Stimulated activated naive CD8-positive, alpha-beta T cell treated with anti-CD3 and anti-CD28 coated beads, Interleukin-15, amount 100 ng/mL, for 72 hours (primary cell): ENCODE measurements around the gene CD164.

Experiments used
- ATAC-seq: fragments of 150-1000 bp; cut with Tn5 transposase; 2 replicates; pipeline ENCODE4 v1.10.0; 2021; ENCODE audit warnings: mild to moderate bottlenecking, moderate library complexity
- DNase-seq, 2 donors: peaks; one replicate each; pipeline ENCODE4 v3.0.0; 2021 to 2022
- H3K27ac Mint-ChIP-seq, 2 donors: one replicate each; pipeline ENCODE4 v1.8.0; 2022; ENCODE audit warnings: mild to moderate bottlenecking in 2 of 2, mixed read lengths in 2 of 2, moderate library complexity in 2 of 2
- H3K27me3 Mint-ChIP-seq: one replicate; pipeline ENCODE4 v1.8.0; 2022; ENCODE audit warnings: mixed read lengths
- H3K4me1 Mint-ChIP-seq: one replicate; pipeline ENCODE4 v1.8.0; 2022; ENCODE audit warnings: mild to moderate bottlenecking, mixed read lengths
- H3K4me3 Mint-ChIP-seq, 2 donors: one replicate each; pipeline ENCODE4 v1.8.0; 2022; ENCODE audit warnings: mild to moderate bottlenecking in 2 of 2, mixed read lengths in 2 of 2, moderate library complexity in 1 of 2
- H3K9me3 Mint-ChIP-seq, 2 donors: one replicate each; pipeline ENCODE4 v1.8.0; 2022; ENCODE audit warnings: mixed read lengths in 2 of 2

The CD164 gene

DNA sequence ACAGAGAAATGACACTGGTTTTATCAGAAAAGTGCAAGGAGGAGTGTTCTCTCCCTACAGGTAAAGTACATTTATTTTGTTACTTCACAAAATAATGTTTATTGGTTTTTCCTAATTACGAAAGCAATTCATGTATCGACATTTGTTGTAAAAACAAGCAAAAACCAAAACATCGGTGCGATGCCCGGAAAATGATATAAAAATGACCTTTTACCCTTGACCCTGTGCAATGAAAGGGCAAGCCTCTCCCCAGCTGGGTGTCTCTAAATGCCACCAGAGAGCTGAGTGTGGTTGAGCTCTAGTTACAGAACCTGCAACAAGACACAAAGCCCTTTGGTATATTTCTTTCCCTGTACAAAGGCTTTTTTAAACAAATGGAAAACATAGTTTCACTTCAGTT lies 65.4 kb downstream of the CD164 start:
- no peak for ATAC-seq
- H3K4me3 Mint-ChIP-seq, result no peak overlapping the region

More for the DNA sequence above, 65.4 kb downstream of the CD164 start:
- Mint-ChIP-seq H3K9me3 (no peaks in the 10 kb centered on the region), H3K27me3 (no peaks in the 10 kb centered on the region), H3K4me1 (no peaks in the 10 kb centered on the region), H3K27ac (no peak overlapping the region)
- DNase-seq, result no peak
